ENCODE data around the gene CELSR3.

DNA sequence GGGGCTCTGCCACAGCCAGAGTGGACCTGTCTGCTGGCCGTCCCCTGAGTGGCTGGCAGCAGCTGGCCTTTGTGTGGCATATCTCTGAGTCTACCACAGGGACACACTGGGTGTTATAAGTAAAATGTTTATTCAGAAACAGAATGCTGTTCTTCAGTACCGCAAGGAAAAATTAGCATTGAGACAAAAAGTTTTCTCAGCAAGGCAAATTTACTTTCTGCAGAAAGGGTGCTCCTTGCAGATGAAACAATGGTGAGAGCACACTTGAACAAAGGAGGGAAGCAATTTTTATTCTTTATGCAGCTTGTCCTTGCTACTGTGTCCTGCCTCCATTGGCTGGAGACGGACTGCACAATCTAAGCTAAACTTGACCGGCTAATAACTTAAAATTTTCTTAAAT lies 45.1 kb downstream of the CELSR3 start:
- TF ChIP-seq, protein P1, sequence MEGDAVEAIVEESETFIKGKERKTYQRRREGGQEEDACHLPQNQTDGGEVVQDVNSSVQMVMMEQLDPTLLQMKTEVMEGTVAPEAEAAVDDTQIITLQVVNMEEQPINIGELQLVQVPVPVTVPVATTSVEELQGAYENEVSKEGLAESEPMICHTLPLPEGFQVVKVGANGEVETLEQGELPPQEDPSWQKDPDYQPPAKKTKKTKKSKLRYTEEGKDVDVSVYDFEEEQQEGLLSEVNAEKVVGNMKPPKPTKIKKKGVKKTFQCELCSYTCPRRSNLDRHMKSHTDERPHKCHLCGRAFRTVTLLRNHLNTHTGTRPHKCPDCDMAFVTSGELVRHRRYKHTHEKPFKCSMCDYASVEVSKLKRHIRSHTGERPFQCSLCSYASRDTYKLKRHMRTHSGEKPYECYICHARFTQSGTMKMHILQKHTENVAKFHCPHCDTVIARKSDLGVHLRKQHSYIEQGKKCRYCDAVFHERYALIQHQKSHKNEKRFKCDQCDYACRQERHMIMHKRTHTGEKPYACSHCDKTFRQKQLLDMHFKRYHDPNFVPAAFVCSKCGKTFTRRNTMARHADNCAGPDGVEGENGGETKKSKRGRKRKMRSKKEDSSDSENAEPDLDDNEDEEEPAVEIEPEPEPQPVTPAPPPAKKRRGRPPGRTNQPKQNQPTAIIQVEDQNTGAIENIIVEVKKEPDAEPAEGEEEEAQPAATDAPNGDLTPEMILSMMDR (IDR thresholded peaks at IDR 0.05) = no peak
- no peak for TF ChIP-seq POLR2A (IDR thresholded peaks at IDR 0.05)
